Measurements from ENCODE around the gene COA5. TPM values are rescaled to one million over a fixed set of nuclear protein-coding genes. Genes with fewer than 3 reads are reported as not detected.

Gene COA5
- total and polyA plus RNA-seq, 2 experiments from 2014 or later = 48.8 to 58.4 TPM

- Histone ChIP-seq H3K79me2 (no peaks in the 10 kb centered on the region), H3K4me2 (no peak overlapping the region), H3K9me3 (ENCODE audit: low read depth) (no peaks in the 10 kb centered on the region), H2AFZ (no peak overlapping the region), H3K36me3 (replicated peaks; ENCODE audit: insufficient read depth, low read depth) (no peaks in the 10 kb centered on the region), H3K27me3 (no peaks in the 10 kb centered on the region), H3K9me2 (replicated peaks; ENCODE audit: insufficient read depth) (no peaks in the 10 kb centered on the region), H3K27ac (no peak overlapping the region), H3K4me3 (no peak overlapping the region), H4K20me1 (ENCODE audit: insufficient read depth, poor library complexity, severe bottlenecking) (no peaks in the 10 kb centered on the region), H3K4me1 (ENCODE audit: insufficient read depth) (no peaks in the 10 kb centered on the region)
- TF ChIP-seq EZH2phosphoT487 (IDR thresholded peaks at IDR 0.05; ENCODE audit: low read depth, severe bottlenecking, unreplicated experiment) (no peak), EZH2 (IDR thresholded peaks at IDR 0.05; ENCODE audit: borderline replicate concordance) (no peak), CTCF (IDR thresholded peaks at IDR 0.05; ENCODE audit: poor library complexity) (no peak)
- 92% methylated on average over 13 of the region's 13 CpGs for WGBS (ENCODE audit: low lambda C conversion rate, missing lambda C conversion rate)
- DNase-seq (ENCODE audit: low spot score) = no peak
Measured at GRCh38 chr2:98573426-98573825, 34.9 kb downstream of the COA5 start.

GRCh38 chr2:98572676-98573075 lies 35.6 kb downstream of the COA5 start:
- 93% methylated on average over 15 of the region's 15 CpGs for WGBS (ENCODE audit: low lambda C conversion rate, missing lambda C conversion rate)
- no peak for TF ChIP-seq EZH2 (IDR thresholded peaks at IDR 0.05; ENCODE audit: borderline replicate concordance)

GRCh38 chr2:98572211-98572610 lies 36.1 kb downstream of the COA5 start:
- H3K4me2 ChIP-seq = no peak overlapping the region
- H3K36me3 ChIP-seq (replicated peaks; ENCODE audit: insufficient read depth, low read depth) = no peaks in the 10 kb centered on the region

More at GRCh38 chr2:98572676-98573075, 35.6 kb downstream of the COA5 start:
- Histone ChIP-seq H3K9me2 (replicated peaks; ENCODE audit: insufficient read depth) (no peaks in the 10 kb centered on the region), H3K4me3 (no peak overlapping the region), H3K4me2 (no peak overlapping the region), H3K27ac (no peak overlapping the region), H2AFZ (no peak overlapping the region), H3K36me3 (replicated peaks; ENCODE audit: insufficient read depth, low read depth) (no peaks in the 10 kb centered on the region), H3K4me1 (ENCODE audit: insufficient read depth) (no peaks in the 10 kb centered on the region), H3K27me3 (no peaks in the 10 kb centered on the region), H4K20me1 (ENCODE audit: insufficient read depth, poor library complexity, severe bottlenecking) (no peaks in the 10 kb centered on the region), H3K9me3 (ENCODE audit: low read depth) (no peaks in the 10 kb centered on the region), H3K79me2 (no peaks in the 10 kb centered on the region)
- DNase-seq (ENCODE audit: low spot score) = no peak

GRCh38 chr2:98571796-98572195 lies 36.5 kb downstream of the COA5 start:
- TF ChIP-seq EZH2phosphoT487 (IDR thresholded peaks at IDR 0.05; ENCODE audit: low read depth, severe bottlenecking, unreplicated experiment) = no peak
- no peak for TF ChIP-seq EZH2 (IDR thresholded peaks at IDR 0.05; ENCODE audit: borderline replicate concordance)
- no peak for TF ChIP-seq CTCF (IDR thresholded peaks at IDR 0.05; ENCODE audit: poor library complexity)
- Histone ChIP-seq H3K4me1 (ENCODE audit: insufficient read depth) (no peaks in the 10 kb centered on the region), H3K79me2 (no peaks in the 10 kb centered on the region), H3K36me3 (replicated peaks; ENCODE audit: insufficient read depth, low read depth) (no peaks in the 10 kb centered on the region), H3K9me3 (ENCODE audit: low read depth) (no peaks in the 10 kb centered on the region), H2AFZ (no peak overlapping the region), H3K9me2 (replicated peaks; ENCODE audit: insufficient read depth) (no peaks in the 10 kb centered on the region), H3K27me3 (no peaks in the 10 kb centered on the region), H3K27ac (no peak overlapping the region), H3K4me2 (no peak overlapping the region), H3K4me3 (no peak overlapping the region), H4K20me1 (ENCODE audit: insufficient read depth, poor library complexity, severe bottlenecking) (no peaks in the 10 kb centered on the region)
- WGBS (ENCODE audit: low lambda C conversion rate, missing lambda C conversion rate) = 95% methylated on average over 9 of the region's 9 CpGs
- DNase-seq (ENCODE audit: low spot score) = no peak

More at GRCh38 chr2:98572211-98572610, 36.1 kb downstream of the COA5 start:
- no peak for TF ChIP-seq CTCF (IDR thresholded peaks at IDR 0.05; ENCODE audit: poor library complexity)
- Histone ChIP-seq H2AFZ (no peak overlapping the region), H3K9me2 (replicated peaks; ENCODE audit: insufficient read depth) (no peaks in the 10 kb centered on the region), H3K27me3 (no peaks in the 10 kb centered on the region), H3K9me3 (ENCODE audit: low read depth) (no peaks in the 10 kb centered on the region), H3K27ac (no peak overlapping the region), H4K20me1 (ENCODE audit: insufficient read depth, poor library complexity, severe bottlenecking) (no peaks in the 10 kb centered on the region), H3K79me2 (no peaks in the 10 kb centered on the region), H3K4me3 (no peak overlapping the region), H3K4me1 (ENCODE audit: insufficient read depth) (no peaks in the 10 kb centered on the region)
- 86% methylated on average over 5 of the region's 5 CpGs for WGBS (ENCODE audit: low lambda C conversion rate, missing lambda C conversion rate)
- DNase-seq (ENCODE audit: low spot score) = no peak
